Measurements from ENCODE around the gene SFTA2. TPM values are rescaled to one million over a fixed set of nuclear protein-coding genes. Genes with fewer than 3 reads are reported as not detected.

SFTA2 gene
- polyA plus RNA-seq, 1 donor from 2014 or later = not detected

DNA sequence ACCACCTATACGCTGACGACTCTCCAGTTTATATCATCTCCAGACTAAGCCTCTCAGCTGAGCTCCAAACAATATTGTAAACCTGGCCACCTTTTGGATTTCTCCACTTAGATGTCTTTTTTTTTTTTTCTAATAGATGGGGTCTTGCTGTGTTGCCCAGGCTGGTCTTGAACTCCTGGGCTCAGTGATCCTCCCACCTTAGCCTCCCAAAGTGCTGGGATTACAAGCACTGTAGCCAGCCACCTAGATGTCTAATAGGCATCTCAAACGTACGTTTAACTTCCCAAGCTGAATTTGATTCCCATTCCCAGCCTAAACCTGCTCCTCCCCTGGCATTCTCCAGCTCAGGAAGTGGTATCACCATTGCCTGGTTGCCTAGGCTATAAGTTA is 42.5 kb downstream of the SFTA2 start:
- Histone ChIP-seq H3F3A (ENCODE audit: insufficient read depth, low read length, poor library complexity, severe bottlenecking) (peaks cover 6% of the 10 kb centered on the region), H3K4me3 (ENCODE audit: low read length) (no peak overlapping the region), H2AFZ (ENCODE audit: low read depth, low read length) (no peak overlapping the region), H3K9me2 (ENCODE audit: insufficient read depth, low read length) (no peaks in the 10 kb centered on the region), H4K20me1 (ENCODE audit: insufficient read depth) (peaks cover 5% of the 10 kb centered on the region), H3K4me2 (ENCODE audit: low read length) (no peak overlapping the region), H3K27ac (ENCODE audit: low read length) (no peak overlapping the region), H3K27me3 (ENCODE audit: insufficient read depth, low read depth, low read length) (no peaks in the 10 kb centered on the region), H3K9me3 (ENCODE audit: low read length) (no peaks in the 10 kb centered on the region), H3K36me3 (ENCODE audit: insufficient read depth, low read length) (peaks cover 6% of the 10 kb centered on the region), H3K9ac (ENCODE audit: low read length) (no peak overlapping the region), H3K79me2 (replicated peaks; ENCODE audit: insufficient read depth, low read length) (peaks cover 69% of the 10 kb centered on the region)
- TF ChIP-seq RAD21 (conservative IDR thresholded peaks at IDR 0.05) (no peak), EP300 (conservative IDR thresholded peaks at IDR 0.05; ENCODE audit: poor library complexity, severe bottlenecking) (no peak), TAF1 (IDR thresholded peaks at IDR 0.05; ENCODE audit: low read depth) (no peak), SMC3 (conservative IDR thresholded peaks at IDR 0.05; ENCODE audit: poor library complexity) (no peak), EZH2 (IDR thresholded peaks at IDR 0.05; ENCODE audit: borderline replicate concordance, insufficient read depth, low read length, poor library complexity, severe bottlenecking) (no peak)
- TF ChIP-seq, protein P1, sequence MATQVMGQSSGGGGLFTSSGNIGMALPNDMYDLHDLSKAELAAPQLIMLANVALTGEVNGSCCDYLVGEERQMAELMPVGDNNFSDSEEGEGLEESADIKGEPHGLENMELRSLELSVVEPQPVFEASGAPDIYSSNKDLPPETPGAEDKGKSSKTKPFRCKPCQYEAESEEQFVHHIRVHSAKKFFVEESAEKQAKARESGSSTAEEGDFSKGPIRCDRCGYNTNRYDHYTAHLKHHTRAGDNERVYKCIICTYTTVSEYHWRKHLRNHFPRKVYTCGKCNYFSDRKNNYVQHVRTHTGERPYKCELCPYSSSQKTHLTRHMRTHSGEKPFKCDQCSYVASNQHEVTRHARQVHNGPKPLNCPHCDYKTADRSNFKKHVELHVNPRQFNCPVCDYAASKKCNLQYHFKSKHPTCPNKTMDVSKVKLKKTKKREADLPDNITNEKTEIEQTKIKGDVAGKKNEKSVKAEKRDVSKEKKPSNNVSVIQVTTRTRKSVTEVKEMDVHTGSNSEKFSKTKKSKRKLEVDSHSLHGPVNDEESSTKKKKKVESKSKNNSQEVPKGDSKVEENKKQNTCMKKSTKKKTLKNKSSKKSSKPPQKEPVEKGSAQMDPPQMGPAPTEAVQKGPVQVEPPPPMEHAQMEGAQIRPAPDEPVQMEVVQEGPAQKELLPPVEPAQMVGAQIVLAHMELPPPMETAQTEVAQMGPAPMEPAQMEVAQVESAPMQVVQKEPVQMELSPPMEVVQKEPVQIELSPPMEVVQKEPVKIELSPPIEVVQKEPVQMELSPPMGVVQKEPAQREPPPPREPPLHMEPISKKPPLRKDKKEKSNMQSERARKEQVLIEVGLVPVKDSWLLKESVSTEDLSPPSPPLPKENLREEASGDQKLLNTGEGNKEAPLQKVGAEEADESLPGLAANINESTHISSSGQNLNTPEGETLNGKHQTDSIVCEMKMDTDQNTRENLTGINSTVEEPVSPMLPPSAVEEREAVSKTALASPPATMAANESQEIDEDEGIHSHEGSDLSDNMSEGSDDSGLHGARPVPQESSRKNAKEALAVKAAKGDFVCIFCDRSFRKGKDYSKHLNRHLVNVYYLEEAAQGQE (IDR thresholded peaks at IDR 0.05; ENCODE audit: borderline replicate concordance) = no peak
- TF ChIP-seq, protein P2, sequence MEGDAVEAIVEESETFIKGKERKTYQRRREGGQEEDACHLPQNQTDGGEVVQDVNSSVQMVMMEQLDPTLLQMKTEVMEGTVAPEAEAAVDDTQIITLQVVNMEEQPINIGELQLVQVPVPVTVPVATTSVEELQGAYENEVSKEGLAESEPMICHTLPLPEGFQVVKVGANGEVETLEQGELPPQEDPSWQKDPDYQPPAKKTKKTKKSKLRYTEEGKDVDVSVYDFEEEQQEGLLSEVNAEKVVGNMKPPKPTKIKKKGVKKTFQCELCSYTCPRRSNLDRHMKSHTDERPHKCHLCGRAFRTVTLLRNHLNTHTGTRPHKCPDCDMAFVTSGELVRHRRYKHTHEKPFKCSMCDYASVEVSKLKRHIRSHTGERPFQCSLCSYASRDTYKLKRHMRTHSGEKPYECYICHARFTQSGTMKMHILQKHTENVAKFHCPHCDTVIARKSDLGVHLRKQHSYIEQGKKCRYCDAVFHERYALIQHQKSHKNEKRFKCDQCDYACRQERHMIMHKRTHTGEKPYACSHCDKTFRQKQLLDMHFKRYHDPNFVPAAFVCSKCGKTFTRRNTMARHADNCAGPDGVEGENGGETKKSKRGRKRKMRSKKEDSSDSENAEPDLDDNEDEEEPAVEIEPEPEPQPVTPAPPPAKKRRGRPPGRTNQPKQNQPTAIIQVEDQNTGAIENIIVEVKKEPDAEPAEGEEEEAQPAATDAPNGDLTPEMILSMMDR (IDR thresholded peaks at IDR 0.05; ENCODE audit: poor library complexity, severe bottlenecking) = no peak

DNA sequence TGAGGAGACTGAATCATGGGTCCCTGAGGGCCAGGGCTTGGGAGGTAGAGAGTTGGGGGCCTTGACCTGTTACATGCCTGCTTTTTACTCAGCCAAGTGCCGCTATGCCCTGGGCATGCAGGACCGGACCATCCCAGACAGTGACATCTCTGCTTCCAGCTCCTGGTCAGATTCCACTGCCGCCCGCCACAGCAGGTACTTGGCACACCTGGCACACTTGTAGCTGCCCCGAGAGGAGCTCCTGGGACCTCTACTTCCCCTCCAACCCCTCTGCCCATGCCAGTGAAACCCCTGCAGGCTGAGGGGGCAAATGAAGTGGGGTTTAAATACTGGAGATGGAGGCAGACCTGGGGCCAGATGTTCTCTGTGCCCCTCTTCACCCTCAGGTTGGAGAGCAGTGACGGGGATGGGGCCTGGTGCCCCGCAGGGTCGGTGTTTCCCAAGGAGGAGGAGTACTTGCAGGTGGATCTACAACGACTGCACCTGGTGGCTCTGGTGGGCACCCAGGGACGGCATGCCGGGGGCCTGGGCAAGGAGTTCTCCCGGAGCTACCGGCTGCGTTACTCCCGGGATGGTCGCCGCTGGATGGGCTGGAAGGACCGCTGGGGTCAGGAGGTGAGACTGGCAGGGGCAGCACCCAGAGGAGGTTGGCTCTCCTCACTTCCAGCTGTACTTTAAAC is 43.0 kb downstream of the SFTA2 start:
- Histone ChIP-seq H3K4me3 (ENCODE audit: low read length) (no peak overlapping the region), H3K36me3 (ENCODE audit: insufficient read depth, low read length) (peaks cover 6% of the 10 kb centered on the region), H2AFZ (ENCODE audit: low read depth, low read length) (no peak overlapping the region), H3K9ac (ENCODE audit: low read length) (no peak overlapping the region), H3K9me2 (ENCODE audit: insufficient read depth, low read length) (no peaks in the 10 kb centered on the region), H3K4me2 (ENCODE audit: low read length) (no peak overlapping the region), H4K20me1 (ENCODE audit: insufficient read depth) (peaks cover 5% of the 10 kb centered on the region), H3K27me3 (ENCODE audit: insufficient read depth, low read depth, low read length) (no peaks in the 10 kb centered on the region), H3K9me3 (ENCODE audit: low read length) (no peaks in the 10 kb centered on the region), H3K27ac (ENCODE audit: low read length) (no peak overlapping the region), H3F3A (ENCODE audit: insufficient read depth, low read length, poor library complexity, severe bottlenecking) (peaks cover 6% of the 10 kb centered on the region), H3K79me2 (replicated peaks; ENCODE audit: insufficient read depth, low read length) (peaks cover 70% of the 10 kb centered on the region)
- no peak for TF ChIP-seq EZH2 (IDR thresholded peaks at IDR 0.05; ENCODE audit: borderline replicate concordance, insufficient read depth, low read length, poor library complexity, severe bottlenecking)
- TF ChIP-seq SMC3 (conservative IDR thresholded peaks at IDR 0.05; ENCODE audit: poor library complexity) = no peak
- TF ChIP-seq RAD21 (conservative IDR thresholded peaks at IDR 0.05) = no peak
- no peak for TF ChIP-seq EP300 (conservative IDR thresholded peaks at IDR 0.05; ENCODE audit: poor library complexity, severe bottlenecking)
- no peak for TF ChIP-seq TAF1 (IDR thresholded peaks at IDR 0.05; ENCODE audit: low read depth)
- TF ChIP-seq POLR2AphosphoS5 (IDR thresholded peaks at IDR 0.05) = no peak
- no peak for TF ChIP-seq MXI1 (conservative IDR thresholded peaks at IDR 0.05; ENCODE audit: poor library complexity, severe bottlenecking)
- TF ChIP-seq, protein P1 (IDR thresholded peaks at IDR 0.05; ENCODE audit: borderline replicate concordance) = no peak
- TF ChIP-seq, protein P2 (IDR thresholded peaks at IDR 0.05; ENCODE audit: poor library complexity, severe bottlenecking) = no peak
